GM23338 (cell line): ENCODE data around the gene PDIA6. TPM values are rescaled to one million over a fixed set of nuclear protein-coding genes. Genes with fewer than 3 reads are reported as not detected.

Experiments used
- ATAC-seq: fragments of 200-7000 bp; cut with Tn5 transposase; 3 replicates; pipeline ENCODE4 v1.9.1; 2020
- DNase-seq: peaks from one replicate; pipeline ENCODE4 v3.0.0-alpha.2; 2015; ENCODE audit warnings: low spot score
- H2AFZ ChIP-seq: fragments of 200-600 bp; sonication (generic); 2 replicates; pipeline ENCODE4 v1.8.0; 2016; ENCODE audit warnings: antibody characterized with exemption, mild to moderate bottlenecking, moderate library complexity
- H3F3A ChIP-seq: fragments of 200-600 bp; sonication (generic); replicated peaks from 2 replicates; pipeline ENCODE4 v1.8.0; 2017; ENCODE audit warnings: antibody characterized with exemption, mixed run types, low read depth
- H3K27ac ChIP-seq: fragments of 200-600 bp; sonication (generic); 2 replicates; pipeline ENCODE4 v1.6.1; 2016; ENCODE audit warnings: low read depth
- H3K27me3 ChIP-seq: fragments of 200-600 bp; sonication (generic); 2 replicates; pipeline ENCODE4 v1.8.0; 2016; ENCODE audit warnings: mild to moderate bottlenecking, mixed run types, moderate library complexity; ENCODE audit not compliant: insufficient read depth
- H3K36me3 ChIP-seq: fragments of 200-600 bp; sonication (generic); 2 replicates; pipeline ENCODE4 v1.8.0; 2016; ENCODE audit warnings: mild to moderate bottlenecking; ENCODE audit not compliant: insufficient read depth
- H3K4me1 ChIP-seq: fragments of 200-600 bp; sonication (generic); 2 replicates; pipeline ENCODE4 v1.8.0; 2016; ENCODE audit warnings: mild to moderate bottlenecking, moderate library complexity; ENCODE audit not compliant: insufficient read depth
- H3K4me2 ChIP-seq: fragments of 200-600 bp; sonication (generic); 2 replicates; pipeline ENCODE4 v1.7.1; 2017; ENCODE audit warnings: mixed run types
- H3K4me3 ChIP-seq: fragments of 200-600 bp; sonication (generic); 2 replicates; pipeline ENCODE4 v1.6.1; 2016; ENCODE audit warnings: mixed run types
- H3K79me2 ChIP-seq: fragments of 200-600 bp; sonication (generic); replicated peaks from 2 replicates; pipeline ENCODE4 v1.8.0; 2017; ENCODE audit warnings: mild to moderate bottlenecking; ENCODE audit not compliant: insufficient read depth
- H3K9me2 ChIP-seq: fragments of 200-600 bp; sonication (generic); 2 replicates; pipeline ENCODE4 v1.8.0; 2017; ENCODE audit not compliant: insufficient read depth
- H4K20me1 ChIP-seq: fragments of 200-600 bp; sonication (generic); replicated peaks from 2 replicates; pipeline ENCODE4 v1.8.0; 2017; ENCODE audit warnings: mild to moderate bottlenecking; ENCODE audit not compliant: insufficient read depth
- H3K27ac Mint-ChIP-seq: 2 replicates; pipeline ENCODE4 v1.8.0; 2020; ENCODE audit warnings: inconsistent platforms, mild to moderate bottlenecking, moderate library complexity, mixed read lengths
- H3K27me3 Mint-ChIP-seq: 3 replicates; pipeline ENCODE4 v1.8.0; 2022; ENCODE audit warnings: low read depth, mild to moderate bottlenecking, moderate library complexity, mixed read lengths, inconsistent platforms; ENCODE audit not compliant: insufficient read depth, poor library complexity
- H3K36me3 Mint-ChIP-seq: 3 replicates; pipeline ENCODE4 v1.8.0; 2021; ENCODE audit warnings: low read depth, mild to moderate bottlenecking, inconsistent platforms, moderate library complexity, mixed read lengths
- H3K4me1 Mint-ChIP-seq: 3 replicates; pipeline ENCODE4 v1.8.0; 2020; ENCODE audit warnings: mild to moderate bottlenecking, inconsistent platforms, mixed read lengths
- H3K4me3 Mint-ChIP-seq: 3 replicates; pipeline ENCODE4 v1.8.0; 2021; ENCODE audit warnings: moderate library complexity, mild to moderate bottlenecking, inconsistent platforms, mixed read lengths
- H3K9me3 Mint-ChIP-seq: 3 replicates; pipeline ENCODE4 v1.8.0; 2020; ENCODE audit warnings: moderate library complexity, mild to moderate bottlenecking, inconsistent platforms, mixed read lengths
- CREB1 ChIP-seq: fragments of 250-450 bp; sonication (Bioruptor Pico); IDR thresholded peaks from 2 replicates; pipeline ENCODE4 v1.5.0; 2020; ENCODE audit warnings: low read depth, mild to moderate bottlenecking, moderate library complexity
- CTCF ChIP-seq, 2 experiments: fragments of 200-600 bp in 1 of 2; sonication (generic) in 1 of 2; conservative IDR thresholded peaks; 2 replicates each; pipeline versions ENCODE4 v1.5.1 to v1.6.1; 2016 to 2017; ENCODE audit warnings: antibody characterized with exemption in 2 of 2, low read depth in 2 of 2, mild to moderate bottlenecking in 2 of 2, moderate library complexity in 1 of 2
- ETS1 ChIP-seq: IDR thresholded peaks from 2 replicates; pipeline ENCODE4 v1.6.1; 2016; ENCODE audit warnings: antibody characterized with exemption
- EZH2 ChIP-seq: fragments of 200-600 bp; sonication (generic); IDR thresholded peaks from one replicate; pipeline ENCODE4 v1.8.0; 2017; ENCODE audit warnings: antibody characterized with exemption, mild to moderate bottlenecking, low read depth; ENCODE audit not compliant: unreplicated experiment
- EZH2phosphoT487 ChIP-seq: fragments of 200-600 bp; sonication (generic); IDR thresholded peaks from one replicate; pipeline ENCODE4 v1.8.1; 2018; ENCODE audit warnings: antibody characterized with exemption; ENCODE audit not compliant: unreplicated experiment
- JUNB ChIP-seq: IDR thresholded peaks from one replicate; pipeline ENCODE4 v1.6.1; 2016; ENCODE audit warnings: antibody characterized with exemption; ENCODE audit not compliant: unreplicated experiment
- NANOG ChIP-seq: IDR thresholded peaks from 2 replicates; pipeline ENCODE4 v1.6.1; 2016; ENCODE audit warnings: antibody characterized with exemption, borderline replicate concordance
- POLR2AphosphoS5 ChIP-seq: IDR thresholded peaks from 2 replicates; pipeline ENCODE4 v1.6.1; 2016; ENCODE audit warnings: antibody characterized with exemption, low read depth
- REST ChIP-seq: IDR thresholded peaks from one replicate; pipeline ENCODE4 v1.6.1; 2018; ENCODE audit warnings: antibody characterized with exemption; ENCODE audit not compliant: unreplicated experiment
- STAT1 ChIP-seq: IDR thresholded peaks from one replicate; pipeline ENCODE4 v1.6.1; 2016; ENCODE audit warnings: antibody characterized with exemption; ENCODE audit not compliant: unreplicated experiment
- ZNF114 ChIP-seq: fragments of 250-450 bp; sonication (Bioruptor Pico); IDR thresholded peaks from 2 replicates; pipeline ENCODE4 v1.5.0; 2020; ENCODE audit warnings: mild to moderate bottlenecking, moderate library complexity
- ZNF331 ChIP-seq: fragments of 250-450 bp; sonication (Bioruptor Pico); IDR thresholded peaks from 2 replicates; pipeline ENCODE4 v1.5.0; 2020; ENCODE audit warnings: low read depth, mild to moderate bottlenecking, moderate library complexity
- ZNF462 ChIP-seq: fragments of 250-450 bp; sonication (Bioruptor Pico); IDR thresholded peaks from 2 replicates; pipeline ENCODE4 v1.5.0; 2020; ENCODE audit warnings: mild to moderate bottlenecking, moderate library complexity
- polyA plus RNA-seq: library from polyadenylated mRNA; unstranded; fragments of >200 nt; fragmentation: Nextera tagmentation; extraction: Ambion mirVana; gene quantifications from 2 replicates; pipeline ENCODE4 v1.2.1, GENCODE V29; 2016
- total RNA-seq: library from RNA; depleted of rRNA; stranded (reverse); fragments of >200 nt; shearing (Covaris generic); gene quantifications from 2 replicates; pipeline ENCODE4 v1.2.3, GENCODE V29; 2014

PDIA6 gene
- total and polyA plus RNA-seq, 2 experiments from 2014 or later: 331 to 382 TPM

GRCh38 chr2:10776231-10776977 lies 36.2 kb downstream of the PDIA6 start:
- H2AFZ ChIP-seq: no peak overlapping the region
- peaks cover 5% of the 10 kb centered on the region; the same call in 1 of the 2 replicates for H3K4me1 ChIP-seq
- ATAC-seq (no peak), DNase-seq (no peak)
- 0 out of 2 replicates have a peak, but pooled peaks cover 4% of the 10 kb centered on the region for H3F3A ChIP-seq
- no peak overlapping the region for H3K4me3 ChIP-seq
- Mint-ChIP-seq H3K27me3 (peaks cover 11% of the 10 kb centered on the region), H3K4me3 (no peak overlapping the region), H3K36me3 (peaks cover 19% of the 10 kb centered on the region), H3K27ac (no peak overlapping the region), H3K9me3 (no peaks in the 10 kb centered on the region), H3K4me1 (peaks cover 4% of the 10 kb centered on the region; the same call in 2 of the 3 replicates)
- H3K9me2 ChIP-seq: no peaks in the 10 kb centered on the region
- H3K36me3 ChIP-seq: peaks cover 5% of the 10 kb centered on the region; the same call in 1 of the 2 replicates
- H3K4me2 ChIP-seq: no peak overlapping the region
- no peak for TF ChIP-seq ETS1
- no peak for TF ChIP-seq REST
- no peak for TF ChIP-seq EZH2
- no peak for TF ChIP-seq EZH2phosphoT487
- no peak for TF ChIP-seq STAT1
- TF ChIP-seq ZNF462 (CRISPR knock-in tag): no peak
- TF ChIP-seq POLR2AphosphoS5: no peak
- no peak for TF ChIP-seq ZNF331 (CRISPR knock-in tag)
- TF ChIP-seq ZNF114 (CRISPR knock-in tag): no peak
- TF ChIP-seq NANOG: no peak
- TF ChIP-seq JUNB: no peak
- no peak for TF ChIP-seq CTCF (conservative IDR thresholded peaks at IDR 0.05; ENCODE audit: low read depth in 2 of 2)
- no peak for TF ChIP-seq CREB1 (CRISPR knock-in tag)
- no peaks in the 10 kb centered on the region for H3K27me3 ChIP-seq
- H3K79me2 ChIP-seq: no peaks in the 10 kb centered on the region
- H4K20me1 ChIP-seq: peaks cover 7% of the 10 kb centered on the region; the same call in 1 of the 2 replicates
- H3K27ac ChIP-seq: no peak overlapping the region
